Neural progenitor cell (in vitro differentiated cells): ENCODE results near the gene PTPN14.

Source experiments
- EZH2 ChIP-seq: fragments of 200-600 bp; sonication (generic); IDR thresholded peaks from 2 replicates; pipeline ENCODE4 v1.6.1; 2017; ENCODE audit warnings: antibody characterized with exemption, mild to moderate bottlenecking, moderate library complexity
- EZH2phosphoT487 ChIP-seq: fragments of 200-600 bp; sonication (generic); IDR thresholded peaks from 2 replicates; pipeline ENCODE4 v1.6.1; 2017; ENCODE audit warnings: antibody characterized with exemption
- TF ChIP-seq, protein P1 (sequence below): fragments of 200-600 bp; sonication (generic); IDR thresholded peaks from 2 replicates; pipeline ENCODE4 v1.5.1; 2017; ENCODE audit warnings: antibody characterized with exemption, mild to moderate bottlenecking

DNA sequence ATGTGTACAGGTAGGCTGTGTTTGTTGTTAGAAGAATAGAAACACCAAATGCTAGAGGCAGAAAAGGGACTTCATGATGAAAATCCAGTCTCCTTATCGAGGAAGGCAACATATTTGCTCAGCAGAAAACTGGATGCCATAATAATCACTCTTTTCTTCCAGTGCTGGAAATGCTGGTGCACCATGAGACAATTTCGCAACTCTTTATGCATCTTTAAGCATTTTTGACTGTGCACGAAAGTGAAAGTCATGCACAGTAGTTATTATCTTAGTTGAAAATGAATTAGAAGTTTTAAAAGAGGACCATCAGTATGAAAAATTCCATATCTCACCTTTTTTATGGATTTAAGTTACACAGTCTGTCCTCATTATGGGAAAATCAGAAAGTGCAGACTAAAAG lies 241.4 kb downstream of the PTPN14 start:
- TF ChIP-seq, protein P1, sequence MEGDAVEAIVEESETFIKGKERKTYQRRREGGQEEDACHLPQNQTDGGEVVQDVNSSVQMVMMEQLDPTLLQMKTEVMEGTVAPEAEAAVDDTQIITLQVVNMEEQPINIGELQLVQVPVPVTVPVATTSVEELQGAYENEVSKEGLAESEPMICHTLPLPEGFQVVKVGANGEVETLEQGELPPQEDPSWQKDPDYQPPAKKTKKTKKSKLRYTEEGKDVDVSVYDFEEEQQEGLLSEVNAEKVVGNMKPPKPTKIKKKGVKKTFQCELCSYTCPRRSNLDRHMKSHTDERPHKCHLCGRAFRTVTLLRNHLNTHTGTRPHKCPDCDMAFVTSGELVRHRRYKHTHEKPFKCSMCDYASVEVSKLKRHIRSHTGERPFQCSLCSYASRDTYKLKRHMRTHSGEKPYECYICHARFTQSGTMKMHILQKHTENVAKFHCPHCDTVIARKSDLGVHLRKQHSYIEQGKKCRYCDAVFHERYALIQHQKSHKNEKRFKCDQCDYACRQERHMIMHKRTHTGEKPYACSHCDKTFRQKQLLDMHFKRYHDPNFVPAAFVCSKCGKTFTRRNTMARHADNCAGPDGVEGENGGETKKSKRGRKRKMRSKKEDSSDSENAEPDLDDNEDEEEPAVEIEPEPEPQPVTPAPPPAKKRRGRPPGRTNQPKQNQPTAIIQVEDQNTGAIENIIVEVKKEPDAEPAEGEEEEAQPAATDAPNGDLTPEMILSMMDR = no peak
- no peak for TF ChIP-seq EZH2
- no peak for TF ChIP-seq EZH2phosphoT487
